Smooth muscle cell (in vitro differentiated cells): Measurements from ENCODE around the gene KCNQ1OT1. TPM values are rescaled to one million over a fixed set of nuclear protein-coding genes. Genes with fewer than 3 reads are reported as not detected.

ENCODE experiments used
- DNase-seq: peaks from one replicate; lab custom pipeline; 2025; ENCODE audit not compliant: unreplicated experiment; lab: John Stamatoyannopoulos, UW
- H2AFZ ChIP-seq: fragments of 200-600 bp; sonication (generic); 2 replicates; pipeline ENCODE4 v1.6.0; 2016; ENCODE audit warnings: antibody characterized with exemption, low read depth, mild to moderate bottlenecking
- H3F3A ChIP-seq: fragments of 200-600 bp; sonication (generic); 2 replicates; pipeline ENCODE4 v1.6.0; 2017; ENCODE audit warnings: antibody characterized with exemption, low read depth
- H3K27ac ChIP-seq: fragments of 200-600 bp; sonication (generic); 2 replicates; pipeline ENCODE4 v1.5.1; 2016; ENCODE audit warnings: low read depth, mild to moderate bottlenecking
- H3K27me3 ChIP-seq: fragments of 200-600 bp; sonication (generic); 2 replicates; pipeline ENCODE4 v1.6.1; 2016; ENCODE audit warnings: low read depth, mild to moderate bottlenecking
- H3K36me3 ChIP-seq: fragments of 200-600 bp; sonication (generic); 2 replicates; pipeline ENCODE4 v1.5.1; 2016; ENCODE audit warnings: low read depth
- H3K4me1 ChIP-seq: fragments of 200-600 bp; sonication (generic); 2 replicates; pipeline ENCODE4 v1.5.1; 2016; ENCODE audit warnings: low read depth
- H3K4me2 ChIP-seq: fragments of 200-600 bp; sonication (generic); 2 replicates; pipeline ENCODE4 v1.6.0; 2016; ENCODE audit warnings: mild to moderate bottlenecking
- H3K4me3 ChIP-seq: fragments of 200-600 bp; sonication (generic); 2 replicates; pipeline ENCODE4 v1.5.1; 2016; ENCODE audit warnings: mild to moderate bottlenecking
- H3K79me2 ChIP-seq: fragments of 200-600 bp; sonication (generic); 2 replicates; pipeline ENCODE4 v1.6.0; 2016; ENCODE audit warnings: low read depth, mild to moderate bottlenecking
- H3K9ac ChIP-seq: fragments of 200-600 bp; sonication (generic); 2 replicates; pipeline ENCODE4 v1.6.0; 2016; ENCODE audit warnings: low read depth
- H3K9me3 ChIP-seq: fragments of 200-600 bp; sonication (generic); replicated peaks from 2 replicates; pipeline ENCODE4 v1.5.1; 2016; ENCODE audit warnings: low read depth
- H4K20me1 ChIP-seq: fragments of 200-600 bp; sonication (generic); 2 replicates; pipeline ENCODE4 v1.6.0; 2016; ENCODE audit warnings: low read depth
- CTCF ChIP-seq: fragments of 200-600 bp; sonication (generic); IDR thresholded peaks from 2 replicates; pipeline ENCODE4 v1.5.1; 2017; ENCODE audit warnings: borderline replicate concordance, mild to moderate bottlenecking, antibody characterized with exemption; ENCODE audit not compliant: insufficient read depth, poor library complexity, severe bottlenecking
- WGBS: methylation state at CpG from one replicate; pipeline ENCODE4 v1.1.7; 2016; ENCODE audit warnings: low lambda C conversion rate; 5-methylcytosine and 5-hydroxymethylcytosine counted together
- polyA plus RNA-seq: library from polyadenylated mRNA; unstranded; fragments of >200 nt; fragmentation: Nextera tagmentation; extraction: Ambion mirVana; gene quantifications from 2 replicates; pipeline ENCODE4 v1.2.1, GENCODE V29; 2016
- total RNA-seq: library from RNA; depleted of rRNA; stranded (reverse); fragments of >200 nt; gene quantifications from 2 replicates; pipeline ENCODE4 v1.2.3, GENCODE V29; 2014

Gene KCNQ1OT1
- total and polyA plus RNA-seq, 2 experiments from 2014 or later, result 1.6 to 9.8 TPM

DNA sequence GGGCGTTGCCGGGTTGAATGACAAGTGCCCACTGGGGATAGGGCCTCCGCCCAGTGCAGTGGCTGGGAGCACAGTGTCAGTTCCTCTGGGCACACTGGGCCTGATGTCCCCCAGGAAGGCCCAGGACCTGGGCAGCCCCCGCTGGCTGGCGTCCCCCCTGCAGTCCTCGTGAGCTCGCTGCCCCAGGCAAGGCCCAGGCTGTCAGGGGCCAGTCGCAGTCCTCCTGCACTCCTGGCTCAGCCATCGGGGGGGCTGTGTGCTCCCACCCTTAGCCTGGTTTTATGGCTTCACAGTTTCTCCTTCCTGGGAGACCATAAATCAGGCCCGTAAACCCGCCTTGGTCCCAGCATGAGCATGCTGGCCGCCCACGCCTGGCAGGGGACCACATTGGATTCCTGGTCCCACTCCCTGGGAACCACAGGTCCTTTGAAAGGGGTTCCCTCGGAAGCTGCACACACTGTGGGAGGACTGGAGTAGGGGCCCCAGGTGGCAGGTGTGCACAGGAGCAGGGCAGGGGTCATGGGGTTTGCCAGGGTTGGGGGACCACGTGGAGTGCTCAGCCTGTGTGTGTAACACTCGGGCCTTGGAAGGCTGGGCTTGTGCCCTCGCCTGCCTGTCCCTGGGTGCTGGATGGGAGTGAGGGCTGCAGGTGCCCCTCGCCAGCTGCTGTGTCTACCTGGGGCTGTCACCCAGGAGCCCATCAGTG lies 113.6 kb downstream of the KCNQ1OT1 start:
- WGBS, result 80% methylated on average over 18 of the region's 18 CpGs

GRCh38 chr11:2585566-2586086 lies 114.2 kb downstream of the KCNQ1OT1 start:
- Histone ChIP-seq H3K9me3 (no peaks in the 10 kb centered on the region), H2AFZ (no peak overlapping the region), H3K9ac (no peak overlapping the region), H3K36me3 (no peaks in the 10 kb centered on the region), H3K79me2 (no peaks in the 10 kb centered on the region), H4K20me1 (no peaks in the 10 kb centered on the region), H3K27me3 (no peaks in the 10 kb centered on the region), H3K4me2 (no peak overlapping the region), H3K4me3 (no peak overlapping the region), H3K4me1 (no peaks in the 10 kb centered on the region), H3K27ac (no peak overlapping the region), H3F3A (no peaks in the 10 kb centered on the region)
- DNase-seq, result no peak
- 91% methylated on average over 6 of the region's 6 CpGs for WGBS
- TF ChIP-seq CTCF, result no peak

More for the DNA sequence above, 113.6 kb downstream of the KCNQ1OT1 start:
- no peak for DNase-seq
- Histone ChIP-seq H3K9ac (no peak overlapping the region), H3K36me3 (no peaks in the 10 kb centered on the region), H4K20me1 (no peaks in the 10 kb centered on the region), H3K9me3 (no peaks in the 10 kb centered on the region), H3K4me2 (no peak overlapping the region), H2AFZ (no peak overlapping the region), H3K4me1 (no peaks in the 10 kb centered on the region), H3F3A (no peaks in the 10 kb centered on the region), H3K4me3 (no peak overlapping the region), H3K79me2 (no peaks in the 10 kb centered on the region), H3K27me3 (no peaks in the 10 kb centered on the region), H3K27ac (no peak overlapping the region)
- no peak for TF ChIP-seq CTCF

- H3K9ac ChIP-seq, result no peak overlapping the region
- TF ChIP-seq CTCF, result no peak
- H3K9me3 ChIP-seq, result no peaks in the 10 kb centered on the region
- no peak overlapping the region for H3K4me2 ChIP-seq
- no peaks in the 10 kb centered on the region for H3K4me1 ChIP-seq
- no peak overlapping the region for H3K4me3 ChIP-seq
- DNase-seq, result no peak
- H4K20me1 ChIP-seq, result no peaks in the 10 kb centered on the region
- H3K79me2 ChIP-seq, result no peaks in the 10 kb centered on the region
- no peak overlapping the region for H3K27ac ChIP-seq
- WGBS, result 92% methylated on average over 18 of the region's 18 CpGs
- H2AFZ ChIP-seq, result no peak overlapping the region
- H3K36me3 ChIP-seq, result no peaks in the 10 kb centered on the region
- H3F3A ChIP-seq, result no peaks in the 10 kb centered on the region
- no peaks in the 10 kb centered on the region for H3K27me3 ChIP-seq
Observed at GRCh38 chr11:2584812-2585565, 114.8 kb downstream of the KCNQ1OT1 start.
